Cardiac fibroblast (primary cell): ENCODE measurements around the gene DNAAF3.

Source experiments
- DNase-seq, 2 donors: peaks; one replicate each; pipeline versions ENCODE4 v3.0.0 to v3.0.0-alpha.2; 2010; ENCODE audit warnings: low read depth in 2 of 2
- H3K4me3 ChIP-seq, 2 donors: replicated peaks in 1 of 2; 1 replicate in 1 of 2; 2 replicates in 1 of 2; pipeline ENCODE4 v1.5.1; 2011; ENCODE audit warnings: low read depth in 2 of 2, low read length in 2 of 2, mild to moderate bottlenecking in 2 of 2, moderate library complexity in 1 of 2
- CTCF ChIP-seq: IDR thresholded peaks from one replicate; pipeline ENCODE4 v1.5.1; 2011; ENCODE audit warnings: low read depth, mild to moderate bottlenecking, low read length, inconsistent platforms

DNAAF3 gene

DNA sequence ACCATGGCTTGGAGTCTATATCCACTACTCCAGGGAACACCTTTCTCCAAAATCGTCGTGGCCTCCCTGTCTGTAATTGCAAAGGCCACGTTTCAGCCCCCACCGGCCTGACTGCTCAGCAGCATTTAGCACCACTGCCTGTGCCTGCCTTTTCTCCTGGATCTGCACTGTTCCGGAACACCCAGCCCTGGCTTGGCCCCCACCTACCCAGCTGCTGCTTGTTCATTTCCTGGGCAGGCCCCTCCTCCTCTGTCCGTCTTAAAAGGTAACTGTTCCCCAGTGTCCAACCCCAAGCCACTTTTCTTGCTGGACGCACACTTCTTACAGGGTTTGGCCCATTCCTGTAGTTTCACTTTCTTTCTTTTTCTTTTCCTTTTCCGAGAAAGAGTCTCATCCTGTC is 22.2 kb upstream of the DNAAF3 start:
- H3K4me3 ChIP-seq: no peak overlapping the region
- DNase-seq: peak; percentile 26 to 55
- TF ChIP-seq CTCF: no peak

GRCh38 chr19:55186080-55186479 is 19.7 kb upstream of the DNAAF3 start:
- H3K4me3 ChIP-seq: no peak overlapping the region
- no peak for DNase-seq
- TF ChIP-seq CTCF: no peak

DNA sequence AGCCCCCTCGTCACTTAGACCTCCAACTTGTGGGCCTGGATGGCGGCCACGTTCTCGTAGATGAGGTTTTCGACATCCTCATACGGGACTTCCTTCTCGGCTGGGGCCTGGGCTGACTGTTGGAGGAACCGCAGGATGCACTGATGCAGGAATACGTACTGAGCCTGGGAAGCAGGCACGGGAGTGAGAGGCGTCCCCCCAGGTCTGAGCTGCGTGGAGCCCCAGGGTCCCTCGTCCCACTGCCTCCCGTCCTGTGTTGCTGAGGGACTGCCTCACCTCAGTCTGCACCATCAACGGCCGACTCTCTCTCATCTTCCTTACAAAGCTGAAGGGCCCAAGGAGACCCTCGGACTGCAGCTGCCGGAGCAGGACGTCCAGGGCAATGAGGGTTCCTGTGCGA is 15.3 kb upstream of the DNAAF3 start:
- H3K4me3 ChIP-seq: no peak overlapping the region
- DNase-seq: no peak
- TF ChIP-seq CTCF: no peak

DNA sequence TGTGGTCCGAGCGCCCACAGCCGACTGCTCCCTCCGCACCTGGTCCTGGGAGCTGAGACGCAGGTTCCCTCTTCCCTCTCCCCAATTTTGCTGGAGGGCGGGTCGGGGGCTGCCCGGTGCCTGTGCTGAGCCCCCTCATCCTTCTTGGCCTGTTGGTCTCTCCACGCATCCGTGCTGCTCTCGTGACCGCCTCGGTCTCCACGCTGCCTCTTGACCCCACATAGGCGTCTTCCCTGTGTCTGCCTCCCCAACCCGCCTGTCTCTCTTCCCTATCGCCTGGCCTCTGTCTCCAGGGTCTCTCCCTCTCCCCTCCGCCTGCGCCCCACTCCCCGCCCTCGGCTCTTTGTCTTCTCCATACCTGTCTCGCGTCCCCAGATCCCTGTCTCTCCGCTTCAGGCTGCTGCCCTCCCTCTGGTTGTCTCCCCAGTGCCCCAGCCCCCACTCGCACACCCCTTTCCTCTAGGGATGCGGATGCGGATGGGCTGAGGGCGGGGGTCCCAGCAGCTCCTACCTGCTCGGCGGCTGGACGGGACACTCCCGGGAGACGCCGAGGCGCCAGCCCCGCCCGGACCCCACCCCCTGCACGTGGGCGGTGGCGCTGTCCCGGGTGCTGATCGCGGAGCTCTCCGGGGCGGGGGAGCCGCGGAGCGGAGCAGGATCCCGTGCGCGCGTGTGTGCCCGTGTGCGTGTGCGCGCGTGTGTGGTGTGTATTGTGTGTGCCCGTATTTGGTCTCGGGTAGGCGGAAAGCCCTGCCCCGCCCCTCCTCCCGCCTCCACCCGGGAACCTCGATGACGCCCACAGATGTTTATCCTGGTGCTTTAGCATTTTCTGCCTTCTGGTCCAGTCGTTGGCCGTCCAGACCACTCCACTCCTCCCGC is 13.4 kb upstream of the DNAAF3 start, which contains the start of gene SYT5:
Gene SYT5 (minus strand): TSS at position 684 of the 879 bp plus-strand sequence. CDS start 1,248 bp downstream, outside the sequence.
- H3K4me3 ChIP-seq: peak within 1 kb of the TSS; percentile 24 to 35
- TF ChIP-seq CTCF: no peak
- DNase-seq: peak in 1 of 2 donors; percentile 35

DNA sequence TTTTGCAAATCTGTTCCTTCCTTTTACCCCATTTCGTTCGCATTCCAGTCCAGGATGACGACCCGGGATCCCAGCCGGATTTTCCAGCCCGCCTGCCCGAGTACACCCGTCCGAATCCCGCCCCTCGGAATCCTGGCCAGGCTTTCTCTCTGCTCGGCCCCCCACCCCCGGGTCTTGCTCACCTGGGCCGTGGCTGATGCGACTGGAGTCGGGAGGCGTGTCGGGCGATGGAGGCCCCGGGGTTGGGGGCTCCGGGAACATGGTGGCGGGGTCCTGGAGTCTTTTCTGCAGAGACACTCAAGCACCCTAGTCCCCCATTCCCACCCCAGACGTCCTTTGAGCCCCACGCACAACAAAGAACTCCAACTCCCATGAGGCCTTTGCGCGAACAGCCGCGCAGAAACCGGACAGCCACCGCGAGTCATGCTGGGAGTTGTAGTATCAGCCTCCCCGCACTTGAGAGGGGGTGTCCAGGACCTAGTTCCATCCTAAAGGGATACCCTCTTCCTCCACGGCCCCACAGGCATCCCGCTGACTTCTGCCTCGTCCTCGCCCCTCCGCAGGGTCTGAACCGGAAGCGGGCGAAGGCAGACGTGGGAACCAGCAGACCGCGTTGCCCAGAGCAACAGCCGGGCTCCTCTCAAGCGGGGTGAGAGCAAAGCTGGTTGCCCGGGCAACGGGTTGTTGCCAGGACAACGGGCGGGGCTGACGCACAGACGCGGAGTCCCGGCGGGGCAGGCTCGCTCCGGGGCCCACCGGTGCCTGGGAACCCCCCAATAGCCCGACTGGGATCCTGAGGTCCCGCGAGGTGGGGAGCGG is 12.6 kb upstream of the DNAAF3 start:
- peak overlapping the region; percentile 24 to 35 for H3K4me3 ChIP-seq
- TF ChIP-seq CTCF: no peak
- peak; percentile 82 to 88 for DNase-seq

- no peak for DNase-seq
- H3K4me3 ChIP-seq: no peak overlapping the region
- no peak for TF ChIP-seq CTCF
Measured at GRCh38 chr19:55176076-55176475, 9.7 kb upstream of the DNAAF3 start.
